Stimulated activated naive B cell treated with anti-CD40 and anti-IgM and Interleukin-4, amounts not matched to agents 10 μg/mL and 1 μg/mL and 100 μg/mL, for 72 hours (primary cell): Measurements from ENCODE around the gene ZKSCAN5.
A peak's percentile ranks its signal among the peaks of the same experiment; 100 is the strongest.
"Not testable (repeated sequence)": the region's sequence is repeated elsewhere in the genome, so short reads cannot be mapped to it uniquely, and the experiment has no call there.

ENCODE experiments used
- ATAC-seq, 2 donors: fragments of 150-1000 bp; cut with Tn5 transposase; replicated peaks; 2 replicates each; pipeline ENCODE4 v1.10.0; 2021; ENCODE audit warnings: moderate library complexity in 1 of 2
- DNase-seq: peaks from one replicate; pipeline ENCODE4 v3.0.0; 2021
- H3K27ac Mint-ChIP-seq: one replicate; pipeline ENCODE4 v1.8.0; 2022; ENCODE audit warnings: mild to moderate bottlenecking, mixed read lengths
- H3K27me3 Mint-ChIP-seq, 2 donors: one replicate each; pipeline ENCODE4 v1.8.0; 2022; ENCODE audit warnings: mixed read lengths in 2 of 2
- H3K36me3 Mint-ChIP-seq, 2 donors: one replicate each; pipeline ENCODE4 v1.8.0; 2022; ENCODE audit warnings: mixed read lengths in 2 of 2, mild to moderate bottlenecking in 1 of 2
- H3K4me1 Mint-ChIP-seq, 2 donors: one replicate each; pipeline ENCODE4 v1.8.0; 2022; ENCODE audit warnings: mixed read lengths in 2 of 2, mild to moderate bottlenecking in 1 of 2
- H3K4me3 Mint-ChIP-seq, 2 donors: one replicate each; pipeline ENCODE4 v1.8.0; 2022; ENCODE audit warnings: mild to moderate bottlenecking in 2 of 2, mixed read lengths in 2 of 2, moderate library complexity in 1 of 2
- H3K9me3 Mint-ChIP-seq, 2 donors: one replicate each; pipeline ENCODE4 v1.8.0; 2022; ENCODE audit warnings: mixed read lengths in 2 of 2, mild to moderate bottlenecking in 1 of 2

Gene ZKSCAN5

GRCh38 chr7:99505324-99505662 lies 831 bp downstream of the ZKSCAN5 start:
- peak overlapping the region; percentile 87 to 91 for H3K4me3 Mint-ChIP-seq
- H3K27me3 Mint-ChIP-seq = no peaks in the 10 kb centered on the region
- ATAC-seq (peak; percentile 3 to 9), DNase-seq (no peak)
- peaks cover 15 to 23% of the 10 kb centered on the region in 2 donors for H3K36me3 Mint-ChIP-seq
- H3K9me3 Mint-ChIP-seq = peaks cover 0 to 1% of the 10 kb centered on the region in 2 donors
- H3K4me1 Mint-ChIP-seq = peaks cover 9 to 27% of the 10 kb centered on the region in 2 donors
- peak overlapping the region; percentile 95 for H3K27ac Mint-ChIP-seq

- H3K9me3 Mint-ChIP-seq = no peaks in the 10 kb centered on the region
- H3K4me1 Mint-ChIP-seq = peaks cover 7 to 9% of the 10 kb centered on the region in 2 donors
- ATAC-seq = no peak
- no peak overlapping the region for H3K4me3 Mint-ChIP-seq
- no peak overlapping the region for H3K27ac Mint-ChIP-seq
- peaks cover 36 to 39% of the 10 kb centered on the region in 2 donors for H3K36me3 Mint-ChIP-seq
- no peak for DNase-seq
- no peaks in the 10 kb centered on the region for H3K27me3 Mint-ChIP-seq
Observed at GRCh38 chr7:99514050-99514449, 9.6 kb downstream of the ZKSCAN5 start.

- DNase-seq = no peak
- ATAC-seq = no peak
- Mint-ChIP-seq H3K27me3 (no peaks in the 10 kb centered on the region), H3K9me3 (no peaks in the 10 kb centered on the region), H3K4me3 (no peak overlapping the region), H3K27ac (no peak overlapping the region), H3K4me1 (peaks cover under 1 to 4% of the 10 kb centered on the region in 2 donors), H3K36me3 (peaks cover 36 to 50% of the 10 kb centered on the region in 2 donors)
Observed at GRCh38 chr7:99521399-99521798, 16.9 kb downstream of the ZKSCAN5 start.

GRCh38 chr7:99525713-99526440 lies 21.4 kb downstream of the ZKSCAN5 start:
- no peak overlapping the region for H3K27ac Mint-ChIP-seq
- no peak overlapping the region for H3K4me3 Mint-ChIP-seq
- ATAC-seq = no peak
- peaks cover 0 to 2% of the 10 kb centered on the region in 2 donors for H3K4me1 Mint-ChIP-seq
- DNase-seq = no peak
- peaks cover 8 to 11% of the 10 kb centered on the region in 2 donors for H3K9me3 Mint-ChIP-seq
- H3K36me3 Mint-ChIP-seq = peaks cover 52 to 66% of the 10 kb centered on the region in 2 donors
- no peaks in the 10 kb centered on the region for H3K27me3 Mint-ChIP-seq

- no peak overlapping the region for H3K4me3 Mint-ChIP-seq
- ATAC-seq (no peak), DNase-seq (no peak)
- peaks cover 21 to 30% of the 10 kb centered on the region in 2 donors for H3K9me3 Mint-ChIP-seq
- no peak overlapping the region for H3K27ac Mint-ChIP-seq
- no peaks in the 10 kb centered on the region for H3K4me1 Mint-ChIP-seq
- H3K36me3 Mint-ChIP-seq = peaks cover 60 to 70% of the 10 kb centered on the region in 2 donors
- no peaks in the 10 kb centered on the region for H3K27me3 Mint-ChIP-seq
Observed at GRCh38 chr7:99531354-99531765, 26.9 kb downstream of the ZKSCAN5 start.

GRCh38 chr7:99535667-99536066 lies 31.2 kb downstream of the ZKSCAN5 start:
- H3K4me3 Mint-ChIP-seq = no peak overlapping the region
- no peaks in the 10 kb centered on the region for H3K27me3 Mint-ChIP-seq
- H3K27ac Mint-ChIP-seq = no peak overlapping the region
- H3K4me1 Mint-ChIP-seq = no peaks in the 10 kb centered on the region
- DNase-seq = no peak
- peaks cover 22 to 26% of the 10 kb centered on the region in 2 donors for H3K9me3 Mint-ChIP-seq
- ATAC-seq = no peak
- H3K36me3 Mint-ChIP-seq = peaks cover 38% of the 10 kb centered on the region in 2 donors

- H3K27ac Mint-ChIP-seq = no peak overlapping the region
- ATAC-seq = no peak
- DNase-seq = no peak
- H3K4me3 Mint-ChIP-seq = no peak overlapping the region
- H3K27me3 Mint-ChIP-seq = no peaks in the 10 kb centered on the region
- H3K36me3 Mint-ChIP-seq = peaks cover 19 to 30% of the 10 kb centered on the region in 2 donors
- peaks cover 12 to 17% of the 10 kb centered on the region in 2 donors for H3K9me3 Mint-ChIP-seq
- peaks cover 0 to 5% of the 10 kb centered on the region in 2 donors for H3K4me1 Mint-ChIP-seq
Observed at GRCh38 chr7:99539213-99539811, 34.9 kb downstream of the ZKSCAN5 start.

GRCh38 chr7:99540542-99540941 lies 36.1 kb downstream of the ZKSCAN5 start:
- peaks cover 23 to 35% of the 10 kb centered on the region in 2 donors for H3K36me3 Mint-ChIP-seq
- peaks cover 15 to 17% of the 10 kb centered on the region in 2 donors for H3K9me3 Mint-ChIP-seq
- no peak overlapping the region for H3K27ac Mint-ChIP-seq
- no peak for ATAC-seq
- peaks cover 0 to 5% of the 10 kb centered on the region in 2 donors for H3K4me1 Mint-ChIP-seq
- no peak for DNase-seq
- no peak overlapping the region for H3K4me3 Mint-ChIP-seq
- no peaks in the 10 kb centered on the region for H3K27me3 Mint-ChIP-seq

GRCh38 chr7:99541212-99541611 lies 36.8 kb downstream of the ZKSCAN5 start:
- no peak overlapping the region for H3K4me3 Mint-ChIP-seq
- H3K36me3 Mint-ChIP-seq = peaks cover 23 to 35% of the 10 kb centered on the region in 2 donors
- no peak overlapping the region for H3K27ac Mint-ChIP-seq
- H3K27me3 Mint-ChIP-seq = no peaks in the 10 kb centered on the region
- H3K9me3 Mint-ChIP-seq = peaks cover 15 to 17% of the 10 kb centered on the region in 2 donors
- DNase-seq (no peak), ATAC-seq (no peak)
- H3K4me1 Mint-ChIP-seq = peaks cover 0 to 5% of the 10 kb centered on the region in 2 donors

- ATAC-seq = no peak
- Mint-ChIP-seq H3K36me3 (peaks cover 27 to 41% of the 10 kb centered on the region in 2 donors), H3K4me1 (peaks cover 0 to 5% of the 10 kb centered on the region in 2 donors)
Observed at GRCh38 chr7:99543081-99543671, 38.7 kb downstream of the ZKSCAN5 start.

GRCh38 chr7:99543916-99544315 lies 39.5 kb downstream of the ZKSCAN5 start:
- Mint-ChIP-seq H3K27ac (no peak overlapping the region), H3K36me3 (peaks cover 31 to 44% of the 10 kb centered on the region in 2 donors), H3K9me3 (peaks cover 12 to 15% of the 10 kb centered on the region in 2 donors), H3K27me3 (no peaks in the 10 kb centered on the region), H3K4me3 (no peak overlapping the region), H3K4me1 (peaks cover 0 to 5% of the 10 kb centered on the region in 2 donors)
- ATAC-seq = no peak
- DNase-seq = no peak

More at GRCh38 chr7:99543081-99543671, 38.7 kb downstream of the ZKSCAN5 start:
- H3K27ac Mint-ChIP-seq = no peak overlapping the region
- no peak for DNase-seq
- no peaks in the 10 kb centered on the region for H3K27me3 Mint-ChIP-seq
- peaks cover 12 to 16% of the 10 kb centered on the region in 2 donors for H3K9me3 Mint-ChIP-seq
- H3K4me3 Mint-ChIP-seq = no peak overlapping the region

- H3K27ac Mint-ChIP-seq, H3K4me3 Mint-ChIP-seq, H3K4me1 Mint-ChIP-seq, DNase-seq, ATAC-seq, H3K27me3 Mint-ChIP-seq: not testable (repeated sequence)
- H3K9me3 Mint-ChIP-seq = peaks cover 12 to 13% of the 10 kb centered on the region in 2 donors
- peaks cover 30 to 48% of the 10 kb centered on the region in 2 donors for H3K36me3 Mint-ChIP-seq
Observed at GRCh38 chr7:99545308-99545707, 40.8 kb downstream of the ZKSCAN5 start.

GRCh38 chr7:99549545-99549944 lies 45.1 kb downstream of the ZKSCAN5 start:
- not testable (repeated sequence) for H3K4me3 Mint-ChIP-seq, H3K27me3 Mint-ChIP-seq, H3K9me3 Mint-ChIP-seq, H3K27ac Mint-ChIP-seq, ATAC-seq, DNase-seq
- H3K4me1 Mint-ChIP-seq = peaks cover 15 to 30% of the 10 kb centered on the region in 2 donors
- H3K36me3 Mint-ChIP-seq = peaks cover 23 to 39% of the 10 kb centered on the region in 2 donors

GRCh38 chr7:99551334-99551733 lies 46.9 kb downstream of the ZKSCAN5 start:
- Mint-ChIP-seq H3K4me1 (peaks cover 25 to 37% of the 10 kb centered on the region in 2 donors), H3K27me3 (no peaks in the 10 kb centered on the region), H3K9me3 (peaks cover 0 to 2% of the 10 kb centered on the region in 2 donors), H3K27ac (peak overlapping the region; percentile 96), H3K36me3 (peaks cover 28 to 40% of the 10 kb centered on the region in 2 donors), H3K4me3 (peak overlapping the region; percentile 88 to 94)
- DNase-seq (no peak), ATAC-seq (peak; percentile 10 to 21)
